ENCODE results near the gene HHATL. TPM values are rescaled to one million over a fixed set of nuclear protein-coding genes. Genes with fewer than 3 reads are reported as not detected.

HHATL gene
- total and polyA plus RNA-seq, 7 donors: 37.0 to 276 (median 166) TPM

GRCh38 chr3:42732829-42733459 lies 30.3 kb upstream of the HHATL start:
- TF ChIP-seq, protein P1, sequence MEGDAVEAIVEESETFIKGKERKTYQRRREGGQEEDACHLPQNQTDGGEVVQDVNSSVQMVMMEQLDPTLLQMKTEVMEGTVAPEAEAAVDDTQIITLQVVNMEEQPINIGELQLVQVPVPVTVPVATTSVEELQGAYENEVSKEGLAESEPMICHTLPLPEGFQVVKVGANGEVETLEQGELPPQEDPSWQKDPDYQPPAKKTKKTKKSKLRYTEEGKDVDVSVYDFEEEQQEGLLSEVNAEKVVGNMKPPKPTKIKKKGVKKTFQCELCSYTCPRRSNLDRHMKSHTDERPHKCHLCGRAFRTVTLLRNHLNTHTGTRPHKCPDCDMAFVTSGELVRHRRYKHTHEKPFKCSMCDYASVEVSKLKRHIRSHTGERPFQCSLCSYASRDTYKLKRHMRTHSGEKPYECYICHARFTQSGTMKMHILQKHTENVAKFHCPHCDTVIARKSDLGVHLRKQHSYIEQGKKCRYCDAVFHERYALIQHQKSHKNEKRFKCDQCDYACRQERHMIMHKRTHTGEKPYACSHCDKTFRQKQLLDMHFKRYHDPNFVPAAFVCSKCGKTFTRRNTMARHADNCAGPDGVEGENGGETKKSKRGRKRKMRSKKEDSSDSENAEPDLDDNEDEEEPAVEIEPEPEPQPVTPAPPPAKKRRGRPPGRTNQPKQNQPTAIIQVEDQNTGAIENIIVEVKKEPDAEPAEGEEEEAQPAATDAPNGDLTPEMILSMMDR (IDR thresholded peaks at IDR 0.05): no peak
- H3K27ac ChIP-seq: no peak overlapping the region
- H3K4me1 ChIP-seq: peaks cover 34% of the 10 kb centered on the region
- no peaks in the 10 kb centered on the region for H3K36me3 ChIP-seq (ENCODE audit: insufficient read depth in 1 of 2, low read depth in 1 of 2)
- DNase-seq (no peak), ATAC-seq (no peak)
- intact Hi-C loops (cut with DNase I): no loop called here
- no peaks in the 10 kb centered on the region for H3K9me3 ChIP-seq
- no peaks in the 10 kb centered on the region for H3K27me3 ChIP-seq (ENCODE audit: insufficient read depth in 3 of 3, low read length in 2 of 3)
- WGBS, 3 donors: 80 to 86% (median 85%) methylated on average over 9 of the region's 9 CpGs
- no peak overlapping the region for H3K4me3 ChIP-seq

DNA sequence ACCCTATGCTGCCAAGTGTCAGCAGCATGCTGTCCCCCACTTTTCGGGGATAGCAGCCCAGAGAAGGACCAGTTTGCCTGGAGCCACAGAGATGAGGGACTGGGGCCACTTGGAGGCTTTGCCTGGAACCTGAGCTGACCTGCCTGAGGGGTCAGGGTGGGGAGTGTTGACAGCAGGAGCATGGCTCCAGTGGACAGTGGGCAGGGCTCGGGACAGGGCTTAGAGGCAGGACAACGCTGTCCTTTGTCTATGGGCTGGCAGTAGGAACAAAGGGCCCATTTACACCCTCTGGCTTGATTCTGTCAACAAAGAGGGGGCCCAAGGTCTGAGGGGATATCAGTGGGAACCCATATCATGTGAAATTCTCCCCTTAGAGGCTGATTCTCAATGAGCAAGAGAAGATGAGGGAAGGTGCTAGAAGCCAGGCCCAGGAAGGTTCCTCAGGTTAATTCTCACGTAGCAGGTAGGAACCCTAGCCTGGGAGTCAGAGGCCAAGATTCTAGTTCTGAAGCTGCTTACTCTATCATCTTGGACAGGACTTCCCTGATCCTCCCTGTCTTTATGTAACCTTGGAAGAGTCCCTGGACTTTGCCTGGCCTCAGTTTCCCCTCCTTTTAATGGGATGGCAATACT lies 29.7 kb upstream of the HHATL start:
- H3K4me1 ChIP-seq: peaks cover 40% of the 10 kb centered on the region
- H3K9me3 ChIP-seq: no peaks in the 10 kb centered on the region
- no peaks in the 10 kb centered on the region for H3K27me3 ChIP-seq (ENCODE audit: insufficient read depth in 3 of 3, low read length in 2 of 3)
- DNase-seq (no peak), ATAC-seq (no peak)
- no peak overlapping the region for H3K4me3 ChIP-seq
- TF ChIP-seq, protein P1 (IDR thresholded peaks at IDR 0.05): no peak
- WGBS, 3 donors: 39 to 68% (median 57%) methylated on average over 4 of the region's 4 CpGs
- intact Hi-C loops (cut with DNase I): no loop called here
- H3K27ac ChIP-seq: peak overlapping the region; percentile 36
- H3K36me3 ChIP-seq (ENCODE audit: insufficient read depth in 1 of 2, low read depth in 1 of 2): no peaks in the 10 kb centered on the region

- no peaks in the 10 kb centered on the region for H3K27me3 ChIP-seq (ENCODE audit: insufficient read depth in 3 of 3, low read length in 2 of 3)
- DNase-seq: no peak
- H3K36me3 ChIP-seq (ENCODE audit: insufficient read depth in 1 of 2, low read depth in 1 of 2): no peaks in the 10 kb centered on the region
- no peaks in the 10 kb centered on the region for H3K9me3 ChIP-seq
- TF ChIP-seq, protein P1 (IDR thresholded peaks at IDR 0.05): no peak
- intact Hi-C loops (cut with DNase I): no loop called here
- WGBS, 3 donors: 88 to 93% (median 90%) methylated on average over 6 of the region's 6 CpGs
- ATAC-seq: no peak
- H3K4me3 ChIP-seq: no peak overlapping the region
- peaks cover 40% of the 10 kb centered on the region for H3K4me1 ChIP-seq
- H3K27ac ChIP-seq: peak overlapping the region; percentile 73
These were observed 29.0 kb upstream of the HHATL start for GRCh38 chr3:42731476-42732195.

GRCh38 chr3:42730706-42731420 lies 28.3 kb upstream of the HHATL start:
- H3K9me3 ChIP-seq: no peaks in the 10 kb centered on the region
- TF ChIP-seq, protein P1 (IDR thresholded peaks at IDR 0.05): no peak
- DNase-seq (no peak), ATAC-seq (peak in 2 of 4 donors; percentile 1 to 4)
- peaks cover 33% of the 10 kb centered on the region for H3K4me1 ChIP-seq
- intact Hi-C loops (cut with DNase I): no loop called here
- H3K27me3 ChIP-seq (ENCODE audit: insufficient read depth in 3 of 3, low read length in 2 of 3): no peaks in the 10 kb centered on the region
- peak overlapping the region; percentile 73 for H3K27ac ChIP-seq
- WGBS, 3 donors: 94 to 100% (median 95%) methylated on average over 3 of the region's 3 CpGs
- no peak overlapping the region for H3K4me3 ChIP-seq
- no peaks in the 10 kb centered on the region for H3K36me3 ChIP-seq (ENCODE audit: insufficient read depth in 1 of 2, low read depth in 1 of 2)

Data from psoas muscle (tissue), 8 donors.